ENCODE data around the gene SPEF2.

SPEF2 gene

GRCh38 chr5:35780236-35780635 lies 162.6 kb downstream of the SPEF2 start:
- ChIA-PET POLR2A (no interaction called here), CTCF (interaction anchor here (0.8 to 11.6 kb wide), 13 partner anchors 11 to 145 kb away, joined by 3 to 208 read pairs (median 6); no protein-coding TSS in a partner anchor)
- DNase-seq (ENCODE audit: low read depth, low spot score), result no peak
- TF ChIP-seq CTCF (IDR thresholded peaks at IDR 0.05; ENCODE audit: insufficient read depth, low read length, missing control alignments), result no peak
- H3K4me3 ChIP-seq (ENCODE audit: low read depth, low read length), result no peak overlapping the region

GRCh38 chr5:35781181-35781790 lies 163.6 kb downstream of the SPEF2 start:
- DNase-seq (ENCODE audit: low read depth, low spot score), result peak; percentile 31
- TF ChIP-seq CTCF (IDR thresholded peaks at IDR 0.05; ENCODE audit: insufficient read depth, low read length, missing control alignments), result no peak
- ChIA-PET POLR2A (no interaction called here), CTCF (interaction anchor here (0.8 to 11.6 kb wide), 9 partner anchors 8 to 144 kb away, joined by 3 to 208 read pairs (median 6); no protein-coding TSS in a partner anchor)
- H3K4me3 ChIP-seq (ENCODE audit: low read depth, low read length), result no peak overlapping the region

GRCh38 chr5:35783551-35783950 lies 165.9 kb downstream of the SPEF2 start:
- POLR2A ChIA-PET, result no interaction called here
- CTCF ChIA-PET, result interaction anchor here (1.1 to 11.6 kb wide), 4 partner anchors 8 to 259 kb away, joined by 3 to 208 read pairs (median 86); no protein-coding TSS in a partner anchor
- no peak for TF ChIP-seq CTCF (IDR thresholded peaks at IDR 0.05; ENCODE audit: insufficient read depth, low read length, missing control alignments)
- DNase-seq (ENCODE audit: low read depth, low spot score), result no peak
- no peak overlapping the region for H3K4me3 ChIP-seq (ENCODE audit: low read depth, low read length)

- no peak for DNase-seq (ENCODE audit: low read depth, low spot score)
- POLR2A ChIA-PET, result interaction anchor here (0.6 kb wide), 1 partner anchor 159 kb away, joined by 3 read pairs; no protein-coding TSS in a partner anchor
- CTCF ChIA-PET, result interaction anchor here (11.6 to 12.3 kb wide), 2 partner anchors 6 to 140 kb away, joined by 144 to 208 read pairs; no protein-coding TSS in a partner anchor
- no peak for TF ChIP-seq CTCF (IDR thresholded peaks at IDR 0.05; ENCODE audit: insufficient read depth, low read length, missing control alignments)
- H3K4me3 ChIP-seq (ENCODE audit: low read depth, low read length), result no peak overlapping the region
Observed at GRCh38 chr5:35785601-35786085, 168.0 kb downstream of the SPEF2 start.

GRCh38 chr5:35788724-35789123 lies 171.1 kb downstream of the SPEF2 start:
- CTCF ChIA-PET, result interaction anchor here (12.3 kb wide), 1 partner anchor 9 kb away, joined by 144 read pairs; no protein-coding TSS in a partner anchor
- POLR2A ChIA-PET, result interaction anchor here (0.6 kb wide), 1 partner anchor 470 kb away, joined by 3 read pairs; no protein-coding TSS in a partner anchor

More at GRCh38 chr5:35788724-35789123, 171.1 kb downstream of the SPEF2 start:
- DNase-seq (ENCODE audit: low read depth, low spot score), result no peak
- no peak overlapping the region for H3K4me3 ChIP-seq (ENCODE audit: low read depth, low read length)
- TF ChIP-seq CTCF (IDR thresholded peaks at IDR 0.05; ENCODE audit: insufficient read depth, low read length, missing control alignments), result no peak
